Measurements from ENCODE around the gene SLC27A5. TPM values are rescaled to one million over a fixed set of nuclear protein-coding genes. Genes with fewer than 3 reads are reported as not detected.

Gene SLC27A5
- total RNA-seq, 1 experiment from 2014 or later: 17.1 TPM

GRCh38 chr19:58519087-58519354 lies 7.2 kb upstream of the SLC27A5 start:
- no peak overlapping the region for H3K56ac ChIP-seq (ENCODE audit: insufficient read length, low read depth, low read length)
- peak overlapping the region; percentile 96 for H3K9ac ChIP-seq (ENCODE audit: extremely low read depth, insufficient read length, low read length)
- H2AK5ac ChIP-seq (ENCODE audit: insufficient read length, low read length): no peak overlapping the region
- H4K20me1 ChIP-seq (ENCODE audit: control insufficient read depth, insufficient read depth, insufficient read length): no peaks in the 10 kb centered on the region
- H3T11ph ChIP-seq (ENCODE audit: low read length): no peak overlapping the region
- H3K27ac ChIP-seq (ENCODE audit: insufficient read length, low read depth, low read length): peak overlapping the region; percentile 69
- H4K91ac ChIP-seq (ENCODE audit: insufficient read length, low read depth, low read length): no peak overlapping the region
- peak; percentile 56; the same call in 2 of the 3 replicates for TF ChIP-seq CTCF (conservative IDR thresholded peaks at IDR 0.05)
- H2BK12ac ChIP-seq (ENCODE audit: insufficient read length, low read depth, low read length): no peak overlapping the region
- peak overlapping the region; percentile 85 for H3K4me2 ChIP-seq (ENCODE audit: insufficient read depth, insufficient read length, low read length)
- H2BK120ac ChIP-seq (ENCODE audit: low read depth, low read length, poor library complexity, severe bottlenecking): no peak overlapping the region
- H3K23me2 ChIP-seq (ENCODE audit: insufficient read length, low read depth, low read length, poor library complexity, severe bottlenecking): peaks cover 23% of the 10 kb centered on the region
- H2BK5ac ChIP-seq (ENCODE audit: insufficient read length, low read length): no peak overlapping the region
- H3K23ac ChIP-seq (ENCODE audit: insufficient read length, low read depth, low read length): no peak overlapping the region
- Mint-ChIP-seq H3K27me3 (ENCODE audit: low read depth) (no peaks in the 10 kb centered on the region), H3K9me3 (peaks cover 0 to 3% of the 10 kb centered on the region in 2 experiments; a peak in 1 of 5 replicates), H3K4me1 (peaks cover 50 to 51% of the 10 kb centered on the region in 2 experiments), H3K4me3 (peak overlapping the region; percentile 91 to 96), H3K27ac (peak overlapping the region; percentile 75 to 100 (median 99)), H3K36me3 (ENCODE audit: insufficient read depth in 1 of 3, low read depth in 3 of 3) (peaks cover 9 to 19% (median 13%) of the 10 kb centered on the region in 3 experiments)
- no peaks in the 10 kb centered on the region for H3K9me3 ChIP-seq (ENCODE audit: control insufficient read depth, low read depth, low read length)
- H3K18ac ChIP-seq (ENCODE audit: insufficient read length, low read depth, low read length): peak overlapping the region; percentile 95
- H4K5ac ChIP-seq (ENCODE audit: insufficient read length, low read depth, low read length): peak overlapping the region; percentile 19
- peak overlapping the region; percentile 96 for H3K14ac ChIP-seq (ENCODE audit: insufficient read depth, low read length)
- H4K8ac ChIP-seq (replicated peaks; ENCODE audit: insufficient read length, low read depth, low read length): no peak overlapping the region
- DNase-seq: peak; percentile 80
- H3K27me3 ChIP-seq (ENCODE audit: insufficient read depth, low read length): no peaks in the 10 kb centered on the region
- H3K79me2 ChIP-seq (ENCODE audit: insufficient read depth, low read length): peaks cover 2% of the 10 kb centered on the region; the same call in 1 of the 2 replicates
- H3K4ac ChIP-seq (ENCODE audit: low read depth, low read length): no peak overlapping the region
- no CpG with 5 or more reads among the region's 14 CpGs for WGBS (ENCODE audit: extremely low coverage, insufficient read length, low lambda C conversion rate)
- no peak overlapping the region for H2BK15ac ChIP-seq (ENCODE audit: low read depth, low read length)
- no peak overlapping the region for H2BK20ac ChIP-seq (ENCODE audit: low read depth, low read length, poor library complexity, severe bottlenecking)
- no peaks in the 10 kb centered on the region for H3K79me1 ChIP-seq (ENCODE audit: insufficient read depth, low read depth, low read length, poor library complexity, severe bottlenecking)
- H2AFZ ChIP-seq (ENCODE audit: low read length): no peak overlapping the region
- H3K4me1 ChIP-seq (ENCODE audit: insufficient read depth, low read length): no peaks in the 10 kb centered on the region; the same call in 1 of the 2 replicates
